GM12874 (cell line): Measurements from ENCODE around the gene BCDIN3D.

Experiments
- TF ChIP-seq, protein P1 (sequence below): IDR thresholded peaks from 2 replicates; pipeline ENCODE4 v1.5.1; 2011; ENCODE audit warnings: low read depth, mild to moderate bottlenecking, control low read depth, low read length, moderate library complexity; ENCODE audit not compliant: insufficient read depth

The BCDIN3D gene

DNA sequence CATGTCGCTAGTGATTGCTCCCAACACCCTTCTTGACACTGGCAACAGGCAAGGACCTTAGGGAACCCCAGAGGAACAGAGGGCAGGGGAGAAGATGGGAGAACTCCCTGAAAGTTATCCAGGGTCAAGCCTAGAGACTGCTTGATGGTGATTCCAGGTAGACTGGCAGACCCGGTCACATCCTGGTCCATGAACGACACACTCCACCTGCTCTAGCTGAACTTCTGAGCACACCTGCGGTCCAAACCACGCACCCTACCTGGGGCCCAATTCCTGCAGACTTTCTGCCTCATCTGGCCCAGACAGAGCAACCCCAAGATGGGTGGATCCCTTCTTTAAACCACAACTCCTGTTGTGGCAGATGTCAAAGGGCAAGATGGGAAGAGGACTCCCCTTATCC lies 48.9 kb downstream of the BCDIN3D start:
- TF ChIP-seq, protein P1, sequence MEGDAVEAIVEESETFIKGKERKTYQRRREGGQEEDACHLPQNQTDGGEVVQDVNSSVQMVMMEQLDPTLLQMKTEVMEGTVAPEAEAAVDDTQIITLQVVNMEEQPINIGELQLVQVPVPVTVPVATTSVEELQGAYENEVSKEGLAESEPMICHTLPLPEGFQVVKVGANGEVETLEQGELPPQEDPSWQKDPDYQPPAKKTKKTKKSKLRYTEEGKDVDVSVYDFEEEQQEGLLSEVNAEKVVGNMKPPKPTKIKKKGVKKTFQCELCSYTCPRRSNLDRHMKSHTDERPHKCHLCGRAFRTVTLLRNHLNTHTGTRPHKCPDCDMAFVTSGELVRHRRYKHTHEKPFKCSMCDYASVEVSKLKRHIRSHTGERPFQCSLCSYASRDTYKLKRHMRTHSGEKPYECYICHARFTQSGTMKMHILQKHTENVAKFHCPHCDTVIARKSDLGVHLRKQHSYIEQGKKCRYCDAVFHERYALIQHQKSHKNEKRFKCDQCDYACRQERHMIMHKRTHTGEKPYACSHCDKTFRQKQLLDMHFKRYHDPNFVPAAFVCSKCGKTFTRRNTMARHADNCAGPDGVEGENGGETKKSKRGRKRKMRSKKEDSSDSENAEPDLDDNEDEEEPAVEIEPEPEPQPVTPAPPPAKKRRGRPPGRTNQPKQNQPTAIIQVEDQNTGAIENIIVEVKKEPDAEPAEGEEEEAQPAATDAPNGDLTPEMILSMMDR: no peak

DNA sequence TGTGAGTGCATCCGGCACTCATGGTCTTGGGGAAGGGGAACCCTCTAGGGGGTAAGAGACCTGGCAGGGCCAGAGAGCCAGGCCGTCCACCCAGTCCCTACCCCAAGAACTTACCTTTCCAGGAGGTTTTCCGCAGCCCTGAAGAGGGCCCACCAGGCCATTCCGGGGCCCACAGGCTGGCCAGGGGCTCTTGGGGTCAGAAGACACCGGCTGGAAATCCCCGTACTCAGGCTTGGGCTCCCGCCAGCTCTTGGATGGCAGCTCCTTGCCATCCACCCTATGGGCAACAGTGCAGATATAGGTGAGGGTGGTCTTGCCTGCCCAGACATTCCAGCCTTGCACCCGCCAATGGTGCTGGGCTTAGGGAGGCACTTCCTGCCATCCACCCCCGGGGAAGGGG lies 49.3 kb downstream of the BCDIN3D start:
- TF ChIP-seq, protein P1: no peak

DNA sequence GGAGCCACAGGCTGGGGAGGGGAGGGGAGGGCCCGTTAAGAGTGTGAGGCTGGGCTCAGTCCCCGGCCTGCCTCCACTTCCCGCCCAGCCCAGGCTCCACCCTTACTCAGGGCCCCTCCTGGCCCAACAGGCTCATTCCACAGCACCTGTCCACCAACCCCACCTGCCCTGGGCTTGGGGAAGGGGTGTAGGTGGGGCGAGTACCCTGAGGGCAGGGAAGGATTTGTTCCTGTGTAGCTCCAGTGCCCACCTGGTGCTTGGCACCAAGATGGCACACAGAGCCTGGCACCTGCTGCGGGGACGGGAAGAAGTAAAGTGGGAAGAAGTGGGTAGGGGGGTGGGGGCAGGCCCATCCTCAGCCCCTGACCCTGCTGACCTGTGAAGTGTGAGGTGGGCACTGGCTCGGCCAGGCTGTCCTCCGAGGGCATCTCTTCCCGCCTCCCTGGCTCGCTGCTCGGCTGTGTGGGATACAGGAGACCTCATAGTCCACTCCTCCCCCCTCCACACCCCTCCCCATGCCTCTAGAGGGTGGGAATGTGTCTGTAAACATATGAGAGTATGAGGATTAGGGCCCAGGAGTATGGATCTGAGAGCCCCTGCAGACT lies 49.8 kb downstream of the BCDIN3D start:
- TF ChIP-seq, protein P1: no peak

DNA sequence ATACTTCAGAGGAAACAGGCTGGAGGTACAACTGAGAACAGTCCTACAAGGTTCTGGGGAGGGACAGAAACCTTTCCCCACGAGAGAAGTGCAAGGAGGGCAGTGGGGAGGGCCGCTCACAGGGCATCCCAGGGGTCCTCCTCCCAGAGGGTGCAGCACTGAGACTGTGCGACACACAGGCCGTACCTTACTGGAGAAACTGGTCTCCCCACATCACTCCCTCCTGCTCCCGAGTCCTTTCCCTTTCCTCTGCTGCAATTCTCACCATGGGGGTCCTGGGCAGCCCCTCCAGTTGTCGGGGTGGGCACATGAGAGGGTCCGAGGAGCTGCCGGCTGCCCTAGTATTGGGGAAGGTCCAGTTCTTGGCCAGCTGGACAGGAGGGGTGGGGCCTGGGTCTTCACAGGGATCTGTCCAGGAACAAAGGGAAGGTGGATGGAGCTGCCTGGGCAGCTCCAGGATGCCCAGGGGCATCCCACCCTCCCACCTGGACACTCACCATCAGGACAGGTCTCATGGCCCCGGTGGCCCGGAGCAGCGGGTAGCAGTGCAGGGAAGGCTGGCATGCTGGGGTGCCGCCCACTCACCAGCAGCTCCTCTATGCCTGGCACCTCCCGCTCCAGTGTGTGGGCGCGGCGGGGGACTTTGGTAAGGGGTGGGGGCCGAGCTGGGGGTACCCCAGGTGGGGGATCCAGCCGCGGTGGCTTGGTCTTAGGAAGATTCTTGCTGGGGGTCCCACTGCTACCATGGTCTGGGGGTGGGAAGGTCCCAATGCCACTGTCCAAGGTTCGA lies 50.5 kb downstream of the BCDIN3D start:
- TF ChIP-seq, protein P1: no peak

DNA sequence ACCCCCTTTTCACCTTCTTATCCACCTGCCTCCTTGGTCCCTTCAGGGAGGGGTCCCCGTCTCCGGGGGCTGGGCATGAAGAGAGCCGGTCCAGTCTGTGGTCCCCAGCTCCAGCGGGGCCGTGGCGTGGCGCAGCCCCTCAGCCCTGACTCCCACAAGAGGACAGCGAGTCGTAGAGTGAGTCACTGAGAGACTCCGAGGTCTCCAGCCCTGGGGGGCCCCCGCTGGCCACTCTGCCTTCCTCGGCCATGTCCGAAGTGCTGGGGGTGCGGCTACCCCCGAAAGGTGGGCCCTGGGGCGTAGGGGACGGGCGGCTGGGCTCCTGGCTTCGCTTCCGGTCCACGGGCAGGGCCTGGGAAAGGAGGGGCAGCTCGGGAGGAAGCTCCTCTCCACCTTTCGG lies 51.2 kb downstream of the BCDIN3D start:
- TF ChIP-seq, protein P1: no peak

DNA sequence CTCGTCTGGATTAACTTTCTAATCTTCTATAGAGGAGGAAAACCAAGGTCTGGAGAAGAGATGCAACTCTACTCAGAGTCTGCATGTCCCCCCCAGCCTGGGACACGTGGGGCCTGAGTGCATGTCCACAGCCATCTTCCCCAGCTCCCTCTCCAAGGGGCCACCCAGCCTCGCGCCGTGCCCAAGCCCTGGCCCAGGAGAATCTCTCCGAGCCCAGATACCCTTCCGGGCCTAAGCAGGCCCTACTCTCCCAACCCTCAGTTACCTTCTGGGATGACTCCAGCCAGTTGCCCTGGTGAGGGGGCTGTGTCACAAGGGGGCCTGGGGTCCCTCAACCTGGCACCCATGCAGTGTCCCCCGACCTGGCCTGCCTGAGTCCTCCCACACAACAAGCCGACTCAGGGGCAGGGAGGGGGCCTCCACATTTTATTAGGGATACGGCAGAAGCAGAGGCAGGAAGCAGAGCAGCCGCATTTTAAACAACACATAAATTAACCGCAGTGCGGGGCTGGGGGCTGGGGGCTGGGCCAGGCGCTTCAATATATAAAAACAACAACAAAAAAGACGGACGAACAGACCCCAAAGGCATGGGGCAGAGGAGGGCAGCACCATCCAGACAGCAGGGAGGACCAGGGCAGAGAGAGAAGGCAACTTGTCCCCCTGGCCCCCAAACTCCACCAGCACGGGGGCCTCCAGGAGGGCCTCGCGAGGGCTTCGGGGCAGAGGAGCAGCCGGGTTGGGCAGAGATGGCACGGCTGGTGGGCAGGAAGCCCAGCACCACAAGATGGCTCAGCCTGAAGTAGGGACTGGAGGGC lies 52.0 kb downstream of the BCDIN3D start:
- TF ChIP-seq, protein P1: no peak

DNA sequence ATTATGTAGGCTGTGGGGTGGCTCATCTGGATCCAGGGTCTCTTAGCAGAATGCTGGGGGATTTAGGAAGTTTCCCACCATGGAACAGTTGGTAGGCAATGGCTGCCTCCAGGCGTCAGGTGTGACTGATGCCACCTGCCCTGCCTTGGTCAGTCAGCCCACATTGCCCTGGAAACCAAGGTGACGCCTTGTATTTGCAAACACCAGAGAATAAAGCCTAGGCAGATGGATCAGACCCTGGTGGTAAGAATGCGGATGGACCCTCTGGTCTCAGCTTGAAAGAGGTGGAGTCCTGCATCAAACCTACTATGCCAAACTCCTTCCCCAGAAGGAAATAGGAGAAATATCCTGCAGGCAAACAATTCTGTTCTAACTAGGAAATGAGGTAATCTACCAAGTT lies 52.9 kb downstream of the BCDIN3D start:
- TF ChIP-seq, protein P1: no peak
